Measurements from ENCODE around the gene ZBTB49. TPM values are rescaled to one million over a fixed set of nuclear protein-coding genes. Genes with fewer than 3 reads are reported as not detected.

Gene ZBTB49, protein sequence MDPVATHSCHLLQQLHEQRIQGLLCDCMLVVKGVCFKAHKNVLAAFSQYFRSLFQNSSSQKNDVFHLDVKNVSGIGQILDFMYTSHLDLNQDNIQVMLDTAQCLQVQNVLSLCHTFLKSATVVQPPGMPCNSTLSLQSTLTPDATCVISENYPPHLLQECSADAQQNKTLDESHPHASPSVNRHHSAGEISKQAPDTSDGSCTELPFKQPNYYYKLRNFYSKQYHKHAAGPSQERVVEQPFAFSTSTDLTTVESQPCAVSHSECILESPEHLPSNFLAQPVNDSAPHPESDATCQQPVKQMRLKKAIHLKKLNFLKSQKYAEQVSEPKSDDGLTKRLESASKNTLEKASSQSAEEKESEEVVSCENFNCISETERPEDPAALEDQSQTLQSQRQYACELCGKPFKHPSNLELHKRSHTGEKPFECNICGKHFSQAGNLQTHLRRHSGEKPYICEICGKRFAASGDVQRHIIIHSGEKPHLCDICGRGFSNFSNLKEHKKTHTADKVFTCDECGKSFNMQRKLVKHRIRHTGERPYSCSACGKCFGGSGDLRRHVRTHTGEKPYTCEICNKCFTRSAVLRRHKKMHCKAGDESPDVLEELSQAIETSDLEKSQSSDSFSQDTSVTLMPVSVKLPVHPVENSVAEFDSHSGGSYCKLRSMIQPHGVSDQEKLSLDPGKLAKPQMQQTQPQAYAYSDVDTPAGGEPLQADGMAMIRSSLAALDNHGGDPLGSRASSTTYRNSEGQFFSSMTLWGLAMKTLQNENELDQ
- 16.3 and 16.5 TPM in 2 replicates for polyA plus RNA-seq
- polyA minus RNA-seq: 27.2 and 27.8 TPM in 2 replicates

GRCh38 chr4:4289941-4290850, at the start of gene ZBTB49, which contains the start of gene LYAR:
ZBTB49 (plus strand) TSS chr4:4290251; CDS start chr4:4299946, 9,695 bp downstream.
LYAR (minus strand) TSS chr4:4290154; CDS start chr4:4283742, 6,412 bp downstream.
- Histone ChIP-seq H3K79me2 (replicated peaks; ENCODE audit: insufficient read depth, low read length) (peaks cover 50% of the 10 kb centered on the region), H3K9me2 (ENCODE audit: insufficient read depth, low read length) (no peaks in the 10 kb centered on the region), H2AFZ (ENCODE audit: low read depth, low read length) (peak within 1 kb of the TSS; percentile 90), H3K27ac (ENCODE audit: low read length) (peak within 1 kb of the TSS; percentile 78), H4K20me1 (ENCODE audit: insufficient read depth) (no peaks in the 10 kb centered on the region), H3K4me3 (ENCODE audit: low read length) (peak within 1 kb of the TSS; percentile 95), H3K9me3 (ENCODE audit: low read length) (no peaks in the 10 kb centered on the region), H3K36me3 (ENCODE audit: insufficient read depth, low read length) (no peaks in the 10 kb centered on the region), H3F3A (ENCODE audit: insufficient read depth, low read length, poor library complexity, severe bottlenecking) (no peaks in the 10 kb centered on the region), H3K27me3 (ENCODE audit: insufficient read depth, low read depth, low read length) (no peaks in the 10 kb centered on the region), H3K9ac (ENCODE audit: low read length) (peak within 1 kb of the TSS; percentile 92), H3K4me2 (ENCODE audit: low read length) (peak within 1 kb of the TSS; percentile 99)
- TF ChIP-seq REST (IDR thresholded peaks at IDR 0.05; ENCODE audit: borderline replicate concordance): peak; percentile 62
- TF ChIP-seq RAD21 (conservative IDR thresholded peaks at IDR 0.05): peak; percentile 54
- peak; percentile 19 for TF ChIP-seq CTCF (IDR thresholded peaks at IDR 0.05; ENCODE audit: poor library complexity, severe bottlenecking)
- TF ChIP-seq MXI1 (conservative IDR thresholded peaks at IDR 0.05; ENCODE audit: poor library complexity, severe bottlenecking): peak; percentile 99
- peak; percentile 83 for TF ChIP-seq TAF1 (IDR thresholded peaks at IDR 0.05; ENCODE audit: low read depth)
- TF ChIP-seq EZH2 (IDR thresholded peaks at IDR 0.05; ENCODE audit: borderline replicate concordance, insufficient read depth, low read length, poor library complexity, severe bottlenecking): no peak
- TF ChIP-seq SMC3 (conservative IDR thresholded peaks at IDR 0.05; ENCODE audit: poor library complexity): peak; percentile 43
- peak; percentile 97 for TF ChIP-seq POLR2AphosphoS5 (IDR thresholded peaks at IDR 0.05)
- TF ChIP-seq EP300 (conservative IDR thresholded peaks at IDR 0.05; ENCODE audit: poor library complexity, severe bottlenecking): peak; percentile 23
